Chondrocyte (in vitro differentiated cells): ENCODE data around the gene SIPA1L3. TPM values are rescaled to one million over a fixed set of nuclear protein-coding genes. Genes with fewer than 3 reads are reported as not detected.

ENCODE experiments used
- DNase-seq: peaks from one replicate; pipeline ENCODE4 v3.0.0; 2021; ENCODE audit warnings: mixed read lengths, low spot score
- H3K27ac Mint-ChIP-seq: one replicate; pipeline ENCODE4 v1.8.0; 2021; ENCODE audit warnings: mild to moderate bottlenecking, moderate library complexity, mixed read lengths; ENCODE audit not compliant: unreplicated experiment
- H3K27me3 Mint-ChIP-seq: 2 replicates; pipeline ENCODE4 v1.8.0; 2021; ENCODE audit warnings: low read depth, mixed read lengths
- H3K36me3 Mint-ChIP-seq: 2 replicates; pipeline ENCODE4 v1.8.0; 2021; ENCODE audit warnings: low read depth, mixed read lengths
- H3K4me1 Mint-ChIP-seq: 2 replicates; pipeline ENCODE4 v1.8.0; 2021; ENCODE audit warnings: low read depth, mild to moderate bottlenecking, mixed read lengths
- H3K4me3 Mint-ChIP-seq: one replicate; pipeline ENCODE4 v1.8.0; 2021; ENCODE audit warnings: mild to moderate bottlenecking, moderate library complexity, mixed read lengths; ENCODE audit not compliant: unreplicated experiment
- H3K9me3 Mint-ChIP-seq: 2 replicates; pipeline ENCODE4 v1.8.0; 2021; ENCODE audit warnings: low read depth, mixed read lengths
- CTCF ChIP-seq: fragments of 200-600 bp; sonication (generic); IDR thresholded peaks from 2 replicates; pipeline ENCODE4 v1.5.0; 2021; ENCODE audit warnings: antibody characterized with exemption, mild to moderate bottlenecking, moderate library complexity
- total RNA-seq: library from RNA; stranded (reverse); gene quantifications from 3 replicates; pipeline ENCODE4 v1.2.1, GENCODE V29; 2021

The SIPA1L3 gene
- total RNA-seq, 1 donor from 2014 or later, result 17.5 TPM

GRCh38 chr19:38193445-38193844 lies 286.4 kb downstream of the SIPA1L3 start:
- H3K36me3 Mint-ChIP-seq, result peaks cover 5% of the 10 kb centered on the region
- no peaks in the 10 kb centered on the region for H3K4me1 Mint-ChIP-seq
- no peaks in the 10 kb centered on the region for H3K9me3 Mint-ChIP-seq
- no peak for DNase-seq
- TF ChIP-seq CTCF, result no peak
- no peaks in the 10 kb centered on the region for H3K27me3 Mint-ChIP-seq
- no peak overlapping the region for H3K27ac Mint-ChIP-seq
- no peak overlapping the region for H3K4me3 Mint-ChIP-seq

GRCh38 chr19:38194061-38194701 lies 287.2 kb downstream of the SIPA1L3 start:
- H3K36me3 Mint-ChIP-seq, result peaks cover 5% of the 10 kb centered on the region
- DNase-seq, result no peak
- no peak overlapping the region for H3K27ac Mint-ChIP-seq

DNA sequence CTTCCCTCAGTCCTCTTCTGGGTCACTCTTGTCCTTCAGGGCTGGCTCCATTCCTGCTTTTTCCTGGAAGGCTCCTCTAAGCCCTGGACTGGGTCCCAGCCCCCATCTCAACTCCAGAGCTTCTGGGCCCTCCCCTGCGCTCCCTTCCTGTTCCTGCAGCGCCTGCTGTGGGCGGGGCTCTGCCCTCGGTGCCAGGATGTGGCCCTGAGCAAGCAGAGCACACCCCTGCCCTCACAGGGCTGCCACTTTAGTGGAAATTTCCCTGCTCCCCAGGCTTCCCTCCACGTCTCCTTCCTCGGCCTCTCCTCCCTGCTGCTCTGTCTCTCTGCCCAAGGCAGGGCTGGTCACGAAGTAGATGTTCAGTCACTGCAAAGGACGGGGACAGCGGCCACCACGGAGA lies 288.2 kb downstream of the SIPA1L3 start:
- H3K9me3 Mint-ChIP-seq, result no peaks in the 10 kb centered on the region
- no peak overlapping the region for H3K4me3 Mint-ChIP-seq
- DNase-seq, result no peak
- no peaks in the 10 kb centered on the region for H3K27me3 Mint-ChIP-seq
- peaks cover 5% of the 10 kb centered on the region for H3K36me3 Mint-ChIP-seq
- no peaks in the 10 kb centered on the region for H3K4me1 Mint-ChIP-seq
- no peak overlapping the region for H3K27ac Mint-ChIP-seq
- no peak for TF ChIP-seq CTCF

More at GRCh38 chr19:38194061-38194701, 287.2 kb downstream of the SIPA1L3 start:
- no peaks in the 10 kb centered on the region for H3K9me3 Mint-ChIP-seq
- no peaks in the 10 kb centered on the region for H3K27me3 Mint-ChIP-seq
- no peaks in the 10 kb centered on the region for H3K4me1 Mint-ChIP-seq
- no peak overlapping the region for H3K4me3 Mint-ChIP-seq
- no peak for TF ChIP-seq CTCF

- Mint-ChIP-seq H3K4me1 (no peaks in the 10 kb centered on the region), H3K27me3 (no peaks in the 10 kb centered on the region), H3K36me3 (peaks cover 5% of the 10 kb centered on the region), H3K4me3 (no peak overlapping the region), H3K27ac (no peak overlapping the region), H3K9me3 (no peaks in the 10 kb centered on the region)
- DNase-seq, result no peak
- no peak for TF ChIP-seq CTCF
Observed at GRCh38 chr19:38196245-38196837, 289.3 kb downstream of the SIPA1L3 start.

GRCh38 chr19:38196948-38197656 lies 290.1 kb downstream of the SIPA1L3 start:
- Mint-ChIP-seq H3K9me3 (no peaks in the 10 kb centered on the region), H3K4me1 (no peaks in the 10 kb centered on the region), H3K36me3 (peaks cover 5% of the 10 kb centered on the region), H3K27ac (no peak overlapping the region), H3K27me3 (no peaks in the 10 kb centered on the region), H3K4me3 (no peak overlapping the region)
- no peak for TF ChIP-seq CTCF
- no peak for DNase-seq
